H9 (cell line): ENCODE data around the gene RCN1. TPM values are rescaled to one million over a fixed set of nuclear protein-coding genes. Genes with fewer than 3 reads are reported as not detected.

Experiments used
- DNase-seq: peaks from one replicate; pipeline ENCODE4 v3.0.0-alpha.2; 2017
- H2AFZ ChIP-seq: one replicate; pipeline ENCODE4 v1.6.1; 2013; ENCODE audit warnings: mild to moderate bottlenecking, low read length, control low read depth, moderate library complexity
- H2AK5ac ChIP-seq: 2 replicates; pipeline ENCODE4 v1.6.1; 2013; ENCODE audit warnings: low read length, control low read depth, mixed read lengths; ENCODE audit not compliant: insufficient read length
- H2BK120ac ChIP-seq: one replicate; pipeline ENCODE4 v1.6.1; 2013; ENCODE audit warnings: low read depth, mild to moderate bottlenecking, low read length, control low read depth, inconsistent platforms; ENCODE audit not compliant: poor library complexity, severe bottlenecking
- H2BK12ac ChIP-seq: 2 replicates; pipeline ENCODE4 v1.6.1; 2013; ENCODE audit warnings: low read length, control low read depth, mixed read lengths, low read depth; ENCODE audit not compliant: insufficient read length
- H2BK15ac ChIP-seq: 2 replicates; pipeline ENCODE4 v1.6.1; 2013; ENCODE audit warnings: low read depth, low read length, control low read depth
- H2BK20ac ChIP-seq: one replicate; pipeline ENCODE4 v1.6.1; 2013; ENCODE audit warnings: low read depth, mild to moderate bottlenecking, low read length, control low read depth, inconsistent platforms; ENCODE audit not compliant: poor library complexity, severe bottlenecking
- H2BK5ac ChIP-seq: 2 replicates; pipeline ENCODE4 v1.6.1; 2013; ENCODE audit warnings: low read length, control low read depth, mixed read lengths; ENCODE audit not compliant: insufficient read length
- H3K14ac ChIP-seq: 2 replicates; pipeline ENCODE4 v1.6.1; 2013; ENCODE audit warnings: low read length, control low read depth; ENCODE audit not compliant: insufficient read depth
- H3K18ac ChIP-seq: 2 replicates; pipeline ENCODE4 v1.6.1; 2013; ENCODE audit warnings: low read depth, mild to moderate bottlenecking, mixed read lengths, low read length, control low read depth; ENCODE audit not compliant: insufficient read length
- H3K23ac ChIP-seq: 2 replicates; pipeline ENCODE4 v1.6.1; 2013; ENCODE audit warnings: low read length, control low read depth, mixed read lengths, low read depth; ENCODE audit not compliant: insufficient read length
- H3K23me2 ChIP-seq: 2 replicates; pipeline ENCODE4 v1.6.1; 2013; ENCODE audit warnings: low read depth, mild to moderate bottlenecking, mixed read lengths, low read length, control low read depth; ENCODE audit not compliant: insufficient read length, poor library complexity, severe bottlenecking
- H3K27ac ChIP-seq: 2 replicates; pipeline ENCODE4 v1.5.1; 2013; ENCODE audit warnings: low read length, control low read depth, mixed read lengths, low read depth; ENCODE audit not compliant: insufficient read length
- H3K27me3 ChIP-seq: 2 replicates; pipeline ENCODE4 v1.6.1; 2013; ENCODE audit warnings: low read length, control low read depth, inconsistent platforms; ENCODE audit not compliant: insufficient read depth
- H3K4ac ChIP-seq: 2 replicates; pipeline ENCODE4 v1.6.1; 2013; ENCODE audit warnings: low read depth, mild to moderate bottlenecking, control low read depth, inconsistent platforms, low read length, moderate library complexity
- H3K4me1 ChIP-seq: 2 replicates; pipeline ENCODE4 v1.6.1; 2013; ENCODE audit warnings: low read length, control low read depth, inconsistent platforms; ENCODE audit not compliant: insufficient read depth
- H3K4me2 ChIP-seq: 2 replicates; pipeline ENCODE4 v1.6.1; 2013; ENCODE audit warnings: low read length, control low read depth, mixed read lengths; ENCODE audit not compliant: insufficient read length, insufficient read depth
- H3K56ac ChIP-seq: 2 replicates; pipeline ENCODE4 v1.6.1; 2013; ENCODE audit warnings: low read depth, mild to moderate bottlenecking, mixed read lengths, low read length, control low read depth; ENCODE audit not compliant: insufficient read length
- H3K79me1 ChIP-seq: 2 replicates; pipeline ENCODE4 v1.6.1; 2013; ENCODE audit warnings: low read depth, mild to moderate bottlenecking, moderate library complexity, low read length, control low read depth, inconsistent platforms; ENCODE audit not compliant: insufficient read depth, poor library complexity, severe bottlenecking
- H3K79me2 ChIP-seq: 2 replicates; pipeline ENCODE4 v1.6.1; 2013; ENCODE audit warnings: low read length, control low read depth, inconsistent platforms; ENCODE audit not compliant: insufficient read depth
- H3K9ac ChIP-seq: 2 replicates; pipeline ENCODE4 v1.6.1; 2013; ENCODE audit warnings: low read length, control low read depth, mixed read lengths; ENCODE audit not compliant: insufficient read length; ENCODE audit errors: extremely low read depth
- H3K9me3 ChIP-seq: one replicate; pipeline ENCODE4 v1.6.1; 2013; ENCODE audit warnings: low read depth, low read length, inconsistent platforms; ENCODE audit not compliant: control insufficient read depth
- H3T11ph ChIP-seq: one replicate; pipeline ENCODE4 v1.6.1; 2013; ENCODE audit warnings: mild to moderate bottlenecking, low read length, control low read depth, inconsistent platforms
- H4K20me1 ChIP-seq: one replicate; pipeline ENCODE4 v1.6.1; 2013; ENCODE audit not compliant: control insufficient read depth, insufficient read length, insufficient read depth
- H4K5ac ChIP-seq: 2 replicates; pipeline ENCODE4 v1.6.1; 2013; ENCODE audit warnings: low read depth, mild to moderate bottlenecking, mixed read lengths, low read length, control low read depth; ENCODE audit not compliant: insufficient read length
- H4K8ac ChIP-seq: replicated peaks from 2 replicates; pipeline ENCODE4 v1.6.1; 2013; ENCODE audit warnings: low read length, control low read depth, mixed read lengths, low read depth; ENCODE audit not compliant: insufficient read length
- H4K91ac ChIP-seq: 2 replicates; pipeline ENCODE4 v1.6.1; 2013; ENCODE audit warnings: low read depth, mild to moderate bottlenecking, moderate library complexity, mixed read lengths, low read length, control low read depth; ENCODE audit not compliant: insufficient read length
- H3K27ac Mint-ChIP-seq, 3 experiments: 2 replicates in 2 of 3; 3 replicates in 1 of 3; pipeline ENCODE4 v1.8.0; 2020 to 2021; ENCODE audit warnings: mixed read lengths in 3 of 3, mild to moderate bottlenecking in 1 of 3, moderate library complexity in 1 of 3
- H3K27me3 Mint-ChIP-seq: 2 replicates; pipeline ENCODE4 v1.8.0; 2021; ENCODE audit warnings: low read depth, mild to moderate bottlenecking, moderate library complexity, mixed read lengths
- H3K36me3 Mint-ChIP-seq, 3 experiments: 2 replicates in 2 of 3; 3 replicates in 1 of 3; pipeline ENCODE4 v1.8.0; 2020 to 2021; ENCODE audit warnings: low read depth in 3 of 3, mixed read lengths in 3 of 3; ENCODE audit not compliant: insufficient read depth in 1 of 3
- H3K4me1 Mint-ChIP-seq, 2 experiments: 2 replicates each; pipeline ENCODE4 v1.8.0; 2020; ENCODE audit warnings: mixed read lengths in 2 of 2
- H3K4me3 Mint-ChIP-seq, 2 experiments: 2 replicates in 1 of 2; 3 replicates in 1 of 2; pipeline ENCODE4 v1.8.0; 2020 to 2021; ENCODE audit warnings: mild to moderate bottlenecking in 2 of 2, mixed read lengths in 2 of 2, moderate library complexity in 1 of 2
- H3K9me3 Mint-ChIP-seq, 2 experiments: 2 replicates in 1 of 2; 3 replicates in 1 of 2; pipeline ENCODE4 v1.8.0; 2020; ENCODE audit warnings: mild to moderate bottlenecking in 2 of 2, mixed read lengths in 2 of 2, moderate library complexity in 1 of 2
- WGBS: extraction: QIAGEN DNeasy Blood & Tissue Kit; methylation state at CpG from one replicate; pipeline ENCODE4 v1.1.7; 2013; ENCODE audit warnings: missing lambda C conversion rate, low lambda C conversion rate, mixed read lengths; ENCODE audit not compliant: insufficient read length; ENCODE audit errors: extremely low coverage; 5-methylcytosine and 5-hydroxymethylcytosine counted together
- total RNA-seq: library from RNA; stranded (reverse); gene quantifications from 2 replicates; pipeline ENCODE4 v1.2.1, GENCODE V29; 2021
- TF ChIP-seq, protein P1 (sequence below): fragments of 200-600 bp; sonication (generic); conservative IDR thresholded peaks from 3 replicates; pipeline ENCODE4 v1.8.0; 2021; ENCODE audit warnings: antibody characterized with exemption, mild to moderate bottlenecking

RCN1 gene
- total RNA-seq, 1 experiment from 2014 or later, result 109 TPM

GRCh38 chr11:32087597-32087996 lies 3.3 kb upstream of the RCN1 start:
- WGBS, result no CpG with 5 or more reads among the region's 1 CpG
- Histone ChIP-seq H3K9ac (no peak overlapping the region), H2AFZ (no peak overlapping the region), H2BK20ac (no peak overlapping the region), H3T11ph (no peak overlapping the region), H3K18ac (no peak overlapping the region), H3K79me1 (peaks cover 3% of the 10 kb centered on the region), H2BK120ac (no peak overlapping the region), H4K91ac (no peak overlapping the region), H3K9me3 (no peaks in the 10 kb centered on the region), H4K8ac (no peak overlapping the region), H3K79me2 (peaks cover 4% of the 10 kb centered on the region; the same call in 1 of the 2 replicates), H2BK5ac (no peak overlapping the region), H3K4me1 (peaks cover 5% of the 10 kb centered on the region), H2BK12ac (no peak overlapping the region), H2BK15ac (no peak overlapping the region), H4K5ac (no peak overlapping the region), H3K23ac (no peak overlapping the region), H4K20me1 (no peaks in the 10 kb centered on the region), H2AK5ac (no peak overlapping the region), H3K14ac (no peak overlapping the region), H3K27me3 (no peaks in the 10 kb centered on the region), H3K27ac (no peak overlapping the region), H3K4me2 (no peak overlapping the region), H3K4ac (no peak overlapping the region), H3K56ac (no peak overlapping the region), H3K23me2 (peaks cover 8% of the 10 kb centered on the region)
- Mint-ChIP-seq H3K4me3 (no peak overlapping the region), H3K4me1 (peaks cover 29 to 32% of the 10 kb centered on the region in 2 experiments), H3K9me3 (no peaks in the 10 kb centered on the region; a peak in 1 of 5 replicates), H3K27ac (no peak overlapping the region), H3K36me3 (peaks cover 0 to 2% (median 0%) of the 10 kb centered on the region in 3 experiments; a peak in 1 of 7 replicates), H3K27me3 (peaks cover 7% of the 10 kb centered on the region)
- no peak for DNase-seq
- TF ChIP-seq, protein P1, sequence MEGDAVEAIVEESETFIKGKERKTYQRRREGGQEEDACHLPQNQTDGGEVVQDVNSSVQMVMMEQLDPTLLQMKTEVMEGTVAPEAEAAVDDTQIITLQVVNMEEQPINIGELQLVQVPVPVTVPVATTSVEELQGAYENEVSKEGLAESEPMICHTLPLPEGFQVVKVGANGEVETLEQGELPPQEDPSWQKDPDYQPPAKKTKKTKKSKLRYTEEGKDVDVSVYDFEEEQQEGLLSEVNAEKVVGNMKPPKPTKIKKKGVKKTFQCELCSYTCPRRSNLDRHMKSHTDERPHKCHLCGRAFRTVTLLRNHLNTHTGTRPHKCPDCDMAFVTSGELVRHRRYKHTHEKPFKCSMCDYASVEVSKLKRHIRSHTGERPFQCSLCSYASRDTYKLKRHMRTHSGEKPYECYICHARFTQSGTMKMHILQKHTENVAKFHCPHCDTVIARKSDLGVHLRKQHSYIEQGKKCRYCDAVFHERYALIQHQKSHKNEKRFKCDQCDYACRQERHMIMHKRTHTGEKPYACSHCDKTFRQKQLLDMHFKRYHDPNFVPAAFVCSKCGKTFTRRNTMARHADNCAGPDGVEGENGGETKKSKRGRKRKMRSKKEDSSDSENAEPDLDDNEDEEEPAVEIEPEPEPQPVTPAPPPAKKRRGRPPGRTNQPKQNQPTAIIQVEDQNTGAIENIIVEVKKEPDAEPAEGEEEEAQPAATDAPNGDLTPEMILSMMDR, result no peak
